Stimulated activated CD8-positive, alpha-beta memory T cell treated with anti-CD3 and anti-CD28 coated beads, Interleukin-15, amount 100 ng/mL, for 48 hours (primary cell): ENCODE results near the gene CRY1.
A peak's percentile ranks its signal among the peaks of the same experiment; 100 is the strongest.

ENCODE experiments used
- DNase-seq, 2 donors: peaks; one replicate each; pipeline ENCODE4 v3.0.0-alpha.2; 2020; ENCODE audit warnings: low read depth in 2 of 2

The CRY1 gene

DNA sequence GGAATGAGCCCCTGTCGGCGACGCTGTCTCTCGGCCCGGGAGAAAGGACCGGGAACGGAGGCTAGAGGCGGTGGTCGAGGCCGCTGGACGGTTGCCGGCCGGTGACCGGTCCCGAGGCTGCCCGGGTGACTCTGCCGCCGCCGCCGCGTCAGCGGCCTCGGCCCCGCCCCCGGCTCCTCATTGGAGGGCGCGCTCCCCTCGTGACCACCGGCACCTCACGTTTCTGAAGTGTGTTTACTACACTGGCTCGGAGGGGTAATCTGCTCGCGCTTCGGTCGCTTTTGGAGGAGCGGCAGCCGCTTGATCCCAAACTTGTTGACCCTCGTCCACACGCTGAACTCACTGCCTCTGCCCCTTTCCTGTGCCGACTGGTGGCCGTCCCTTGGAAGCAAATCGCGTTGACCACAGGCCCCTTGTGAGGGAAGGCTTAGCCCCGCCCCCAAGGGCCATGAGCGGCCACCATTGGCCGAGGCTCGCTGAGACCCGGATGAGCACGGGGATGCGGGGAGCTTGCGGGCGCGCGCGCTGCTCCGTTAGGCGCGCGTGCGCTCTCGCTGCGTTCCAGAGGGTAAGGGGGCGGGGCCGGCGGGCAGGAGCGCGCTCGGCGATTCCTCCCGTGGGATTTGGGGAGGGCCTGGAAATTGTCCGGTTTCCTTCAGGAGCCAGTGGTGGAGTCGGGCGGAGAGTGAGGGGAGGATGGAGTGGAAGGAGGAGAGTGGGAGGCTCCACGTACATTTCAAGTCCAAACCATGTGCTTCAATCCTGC is at the start of gene CRY1:
CRY1 (minus strand) TSS at position 133 of the 766 bp plus-strand sequence. CDS start 588 bp downstream, outside the sequence.
- DNase-seq = peak; percentile 88 to 89

DNA sequence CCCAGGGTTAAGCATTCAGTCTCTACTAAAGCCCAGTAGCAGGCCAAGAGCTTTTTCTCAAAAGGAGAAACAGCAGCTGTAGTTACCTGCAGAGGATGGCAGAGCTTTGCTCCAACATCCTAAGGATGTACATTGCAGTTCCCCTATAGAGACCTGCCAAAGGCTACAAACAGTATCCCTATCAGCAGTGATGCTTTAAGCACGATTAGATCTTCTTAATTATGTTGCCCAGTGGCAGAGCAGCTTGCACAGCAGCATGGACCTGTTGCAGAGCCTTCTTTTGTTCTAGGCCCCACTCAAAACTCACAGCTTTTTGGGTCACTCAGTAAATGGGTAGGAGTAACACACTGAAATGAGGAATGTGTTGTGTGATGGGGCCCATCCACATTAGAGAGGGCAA is 46.4 kb upstream of the CRY1 start:
- no peak for DNase-seq

DNA sequence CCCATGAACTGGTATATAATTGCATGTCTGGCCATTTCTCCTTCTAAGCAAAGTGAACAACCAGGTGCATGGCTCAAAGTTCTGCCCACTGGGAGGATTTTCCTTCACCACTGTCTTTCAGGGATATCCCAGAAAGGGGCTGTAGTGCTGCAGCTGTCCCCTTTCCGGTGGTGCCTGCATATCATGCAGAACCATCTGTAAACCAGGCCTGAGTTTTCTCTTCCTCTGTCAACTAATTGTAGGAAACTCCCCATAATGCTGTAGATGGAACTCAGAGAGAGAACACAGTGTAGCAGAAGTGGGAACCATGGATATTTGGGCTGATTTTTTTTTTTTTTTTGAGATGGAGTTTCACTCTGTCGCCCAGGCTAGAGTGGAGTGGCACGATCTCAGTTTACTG is 45.6 kb upstream of the CRY1 start:
- DNase-seq = no peak

DNA sequence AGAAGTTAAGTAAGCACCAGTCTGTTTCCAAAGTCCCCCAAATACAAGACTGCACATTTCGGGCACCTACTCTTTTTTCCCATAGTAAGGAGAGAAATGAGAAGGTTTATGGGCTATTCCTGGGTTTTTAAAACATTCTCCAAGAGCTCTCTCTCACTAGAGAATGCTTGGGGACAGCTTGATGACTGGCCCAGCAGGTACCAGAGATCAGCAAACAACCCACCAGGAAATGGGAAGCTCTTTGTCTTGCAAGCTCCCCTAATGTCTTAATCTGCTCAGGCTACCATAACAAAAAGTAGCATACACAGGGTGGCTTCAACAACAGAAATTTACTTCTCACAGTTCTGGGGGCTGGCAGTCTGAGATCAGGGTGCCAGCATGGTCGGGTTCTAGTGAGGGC is 41.8 kb upstream of the CRY1 start:
- no peak for DNase-seq

DNA sequence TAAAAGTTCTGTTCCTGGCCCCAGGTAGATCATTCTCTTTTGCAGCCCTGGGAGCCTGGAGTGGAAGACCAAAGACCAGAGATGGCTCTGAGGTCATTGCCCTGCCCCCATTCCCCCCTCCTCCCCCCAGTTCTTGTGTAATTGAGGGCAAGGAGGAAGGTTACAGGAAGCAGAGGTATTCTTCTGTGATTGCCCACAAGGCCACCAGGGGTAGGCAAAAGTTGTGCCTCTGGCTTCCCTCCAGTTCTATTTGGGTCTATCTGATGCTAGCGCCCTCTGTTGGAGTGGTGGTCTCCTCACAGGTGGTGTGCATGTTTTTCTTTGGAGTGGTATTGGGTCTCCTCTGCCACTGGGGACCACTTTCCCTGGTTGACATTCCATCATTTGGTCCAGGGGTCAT is 41.2 kb upstream of the CRY1 start:
- peak in 1 of 2 donors; percentile 18 for DNase-seq

DNA sequence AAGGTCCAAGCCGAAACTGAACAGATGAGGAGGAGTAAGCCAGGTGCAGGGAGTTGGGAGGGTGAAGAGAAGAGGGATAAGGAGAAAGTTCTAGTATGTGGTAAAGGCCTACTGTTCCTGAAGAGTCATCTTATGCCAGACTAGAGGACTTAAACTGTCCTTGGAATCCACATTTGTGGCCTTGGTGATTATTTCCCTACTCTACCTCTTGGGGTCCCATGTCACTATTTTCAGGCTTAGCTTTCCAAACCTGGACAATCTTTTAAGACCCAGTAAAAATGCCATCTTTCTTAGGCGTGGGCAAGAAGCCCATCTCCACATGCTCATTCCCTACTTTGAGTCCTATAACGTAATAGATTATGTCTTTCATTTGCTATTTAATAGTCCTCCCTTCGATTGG is 40.1 kb upstream of the CRY1 start:
- no peak for DNase-seq

DNA sequence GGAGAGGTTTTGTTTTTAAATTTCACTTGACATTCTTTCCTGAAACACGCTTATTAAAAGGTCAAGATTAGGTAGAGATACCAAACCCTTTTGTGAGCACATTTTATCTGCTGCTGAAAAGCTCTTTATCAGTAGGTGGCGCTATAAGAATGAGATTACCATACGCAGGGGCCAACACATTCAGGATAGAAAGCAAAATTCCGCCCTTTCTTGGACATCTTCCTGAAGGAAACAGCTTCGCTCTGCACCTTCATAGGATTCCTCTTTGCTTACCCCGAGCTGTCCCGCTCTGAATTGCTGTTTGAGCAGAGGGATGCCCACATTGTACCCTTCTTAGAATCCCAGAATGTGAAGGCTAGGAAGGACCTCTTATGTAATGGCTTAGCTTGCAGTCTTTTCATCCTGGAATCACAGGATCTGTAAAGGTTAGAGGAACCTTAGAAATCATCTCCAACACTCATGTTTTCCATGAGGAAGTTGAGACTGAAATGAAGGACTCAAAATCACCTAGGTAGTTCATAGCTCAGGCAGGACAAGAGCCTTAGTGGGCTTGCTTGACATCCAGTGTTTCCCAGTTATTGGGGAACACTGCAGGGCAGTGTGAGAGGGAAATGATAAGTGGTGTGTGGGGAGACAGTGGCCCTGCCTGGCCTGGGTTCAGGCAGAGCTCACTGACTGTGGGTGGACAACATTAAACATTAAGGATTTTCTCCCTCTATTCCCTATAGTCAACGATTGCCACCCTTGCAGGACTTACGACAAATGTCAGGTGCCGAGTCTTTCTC is 38.7 kb upstream of the CRY1 start:
- DNase-seq = no peak

DNA sequence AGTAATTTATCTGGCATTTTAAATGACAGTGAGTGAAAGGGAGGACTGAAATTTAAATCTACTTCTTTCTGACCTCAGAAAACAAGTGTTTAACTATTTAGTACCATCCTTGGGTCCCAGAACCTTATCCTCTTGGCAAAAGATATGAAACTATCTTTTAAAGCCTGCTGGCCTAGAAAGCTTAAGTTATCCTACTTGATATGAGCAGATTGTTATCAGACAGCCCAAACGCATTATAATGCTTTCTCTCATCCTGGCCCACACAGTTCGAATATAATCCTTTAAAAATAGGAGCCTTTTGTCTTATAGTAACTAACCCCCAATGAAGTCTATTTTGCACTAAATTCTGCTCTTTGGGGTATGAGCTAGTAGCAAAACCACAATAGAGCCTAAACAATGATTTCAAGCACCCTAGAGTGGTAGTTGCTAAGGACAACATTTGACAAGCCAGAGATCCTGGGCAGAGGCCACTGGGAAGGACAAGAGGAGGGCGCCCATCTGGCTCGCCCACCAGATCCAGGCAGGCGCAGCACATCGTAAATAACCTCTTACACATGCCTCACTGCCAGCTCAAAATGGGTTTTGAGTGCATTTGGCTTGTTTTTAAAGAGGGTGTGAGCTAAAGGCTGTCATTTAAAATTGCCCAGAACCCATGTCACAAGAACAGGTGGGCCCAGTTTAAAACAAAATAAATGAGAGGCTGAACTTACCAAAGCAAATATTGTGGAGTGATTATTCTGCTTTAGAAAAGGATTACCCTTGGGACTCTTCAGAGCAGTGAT is 37.7 kb upstream of the CRY1 start:
- DNase-seq = no peak

DNA sequence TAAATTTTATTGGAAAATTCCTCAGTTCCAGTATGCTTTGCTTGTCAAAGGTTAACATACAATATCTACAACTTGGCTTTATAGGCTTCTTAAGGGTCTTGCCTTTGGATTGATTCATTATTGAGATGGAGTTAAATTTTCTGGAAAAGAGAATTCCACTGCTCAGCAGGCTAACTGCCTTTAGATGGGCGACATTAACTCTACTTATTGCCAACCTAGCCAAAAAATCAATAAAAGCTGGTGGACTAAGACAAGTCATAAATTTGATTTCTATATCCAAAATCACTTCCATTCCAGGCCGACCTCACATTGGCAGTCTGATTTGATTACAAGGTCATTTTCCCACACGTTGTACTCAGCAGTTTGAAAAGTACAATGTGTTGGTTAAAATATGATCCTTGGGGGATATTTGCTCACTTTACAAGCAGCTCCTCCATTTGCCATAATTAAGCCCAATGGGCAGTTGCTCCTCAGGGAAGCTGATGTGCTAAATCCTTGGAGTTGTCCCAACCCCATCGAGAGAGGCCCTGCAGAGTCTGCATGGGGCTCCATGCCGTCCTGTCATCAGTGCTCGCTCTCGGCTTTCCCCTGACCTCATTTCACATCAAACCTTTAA is 36.1 kb upstream of the CRY1 start:
- DNase-seq = no peak

DNA sequence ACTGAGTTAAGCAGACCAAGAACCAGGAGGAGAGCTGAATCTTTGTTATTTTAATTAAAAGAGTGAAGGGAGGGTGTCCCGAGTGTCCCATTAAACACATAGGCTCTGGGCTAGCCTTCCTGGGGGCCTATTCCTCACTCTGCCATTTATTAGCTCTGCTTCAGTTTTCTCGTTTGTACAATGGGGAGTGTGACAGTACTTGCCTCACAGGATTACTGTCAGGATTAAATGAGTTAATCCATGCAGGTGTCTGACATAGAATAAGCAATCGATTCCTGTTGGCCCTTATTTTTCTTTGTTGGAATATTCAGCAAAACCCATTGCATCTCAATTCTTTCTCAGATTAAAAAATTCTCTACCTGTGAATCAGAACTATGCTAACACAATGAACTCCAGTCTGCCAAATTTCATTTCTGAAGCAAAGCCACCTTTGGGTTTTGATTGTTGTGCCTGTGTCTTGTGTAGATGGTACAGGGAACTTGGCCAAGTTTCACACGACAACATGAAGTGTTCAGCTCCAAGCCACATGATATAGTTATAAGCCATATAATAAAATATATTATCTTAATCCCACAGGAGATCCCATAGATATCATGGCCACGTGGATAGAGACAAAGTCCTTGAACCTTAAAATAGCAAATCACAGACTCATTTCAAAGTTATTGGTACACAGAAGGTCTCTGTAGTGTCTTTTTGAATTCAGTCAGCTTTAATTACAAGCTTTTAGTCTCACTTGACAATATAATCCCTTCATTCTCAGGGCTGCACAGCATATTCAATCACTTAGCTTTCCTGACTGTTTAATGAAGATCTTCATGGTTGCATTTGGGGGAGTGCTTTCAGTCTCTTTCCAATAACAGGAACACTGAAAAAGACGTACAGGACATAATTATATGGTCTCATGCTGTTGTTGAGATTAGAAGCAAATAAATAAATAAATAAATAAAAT is 34.4 kb upstream of the CRY1 start:
- no peak for DNase-seq

DNA sequence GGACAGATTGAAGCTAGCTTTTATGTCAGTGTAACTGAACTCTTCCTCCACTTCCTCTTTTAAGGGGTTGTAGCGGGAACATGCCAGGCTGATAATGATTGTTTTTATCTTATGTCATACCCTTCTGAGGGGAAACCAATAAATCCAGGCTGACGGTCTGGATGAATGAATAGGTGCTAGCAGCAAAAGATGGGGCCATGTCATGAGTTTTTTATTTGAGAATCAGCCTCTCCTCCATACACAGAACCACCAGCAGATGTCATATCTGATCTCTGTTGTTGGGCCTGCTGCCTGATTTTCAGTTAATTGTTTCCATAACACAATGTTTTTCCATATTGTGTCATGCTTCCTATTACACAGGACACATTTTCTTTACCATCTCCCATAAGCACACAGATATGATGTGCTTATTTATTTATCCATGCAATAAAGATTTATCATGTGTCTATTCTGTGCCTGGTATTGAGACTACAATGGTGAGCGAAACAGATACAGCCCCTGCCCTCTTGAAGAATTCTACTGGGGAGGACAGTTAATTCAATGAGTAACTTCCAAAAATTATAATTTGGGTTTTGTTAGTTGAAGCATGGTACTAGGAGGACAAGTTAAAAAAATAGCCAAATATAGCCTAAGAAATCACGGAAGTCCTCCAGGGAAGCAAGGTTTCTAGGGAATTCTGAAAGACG is 33.6 kb upstream of the CRY1 start:
- DNase-seq = no peak

DNA sequence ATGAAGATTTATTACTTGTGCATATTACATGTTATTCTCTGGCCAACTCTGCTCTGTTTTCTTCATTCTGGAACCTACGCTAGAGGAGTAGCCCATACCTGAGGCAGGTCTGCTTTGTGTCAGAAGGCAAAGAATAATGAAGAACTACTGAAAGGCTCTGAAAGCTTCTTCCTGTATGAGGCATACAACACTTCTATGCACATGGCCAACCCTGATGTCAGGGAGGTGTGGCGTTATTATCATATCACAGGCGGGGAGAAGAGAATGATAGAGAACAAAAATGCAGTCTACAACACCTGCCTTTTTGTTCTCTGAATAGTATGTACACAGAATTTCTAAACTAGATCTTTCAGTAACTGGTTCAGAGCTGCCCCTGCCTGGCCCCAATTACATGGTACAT is 32.5 kb upstream of the CRY1 start:
- DNase-seq = no peak

DNA sequence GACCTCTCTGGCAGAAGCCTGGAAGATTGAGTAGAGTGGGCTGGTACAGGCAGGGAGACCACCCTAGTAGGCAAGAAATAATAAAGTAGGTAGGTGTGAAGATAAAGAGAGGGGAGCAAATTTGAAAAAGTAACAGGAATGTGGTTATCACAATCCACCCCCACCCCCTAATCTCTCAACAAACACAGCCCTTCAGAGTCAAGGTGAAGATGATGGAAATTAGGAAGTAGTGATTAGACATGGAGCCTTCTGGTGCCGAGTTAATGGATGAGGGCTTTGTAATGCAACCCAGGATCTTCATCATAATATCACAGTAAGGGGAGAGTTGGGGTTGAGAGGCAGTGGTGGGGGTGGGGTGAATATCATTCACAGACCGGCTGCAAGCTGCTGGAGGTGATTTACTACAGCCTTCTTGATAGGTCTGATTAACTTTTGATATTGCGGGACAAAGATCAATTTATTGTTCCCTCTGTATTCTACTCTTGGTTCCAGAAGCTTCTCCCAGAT is 29.2 kb upstream of the CRY1 start:
- DNase-seq = no peak

DNA sequence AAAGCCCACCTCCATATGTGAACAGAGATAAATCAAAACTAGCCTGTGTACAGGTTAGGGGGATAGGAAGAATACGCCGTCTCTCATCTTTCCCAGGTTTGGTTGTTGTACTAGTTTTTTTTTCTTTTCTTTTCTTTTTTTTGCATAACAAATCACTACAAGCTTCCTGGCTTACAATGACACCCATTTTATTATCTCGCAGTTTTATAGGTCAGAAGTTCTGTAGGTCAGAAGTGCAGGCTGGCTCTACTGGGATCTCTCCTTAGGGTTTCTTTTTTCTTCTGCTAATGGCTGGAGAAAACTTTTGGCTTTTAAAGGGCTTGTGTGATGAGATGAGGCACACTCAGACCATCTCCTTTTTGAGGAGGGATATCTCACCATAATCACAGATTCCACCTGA is 25.7 kb upstream of the CRY1 start:
- DNase-seq = no peak

DNA sequence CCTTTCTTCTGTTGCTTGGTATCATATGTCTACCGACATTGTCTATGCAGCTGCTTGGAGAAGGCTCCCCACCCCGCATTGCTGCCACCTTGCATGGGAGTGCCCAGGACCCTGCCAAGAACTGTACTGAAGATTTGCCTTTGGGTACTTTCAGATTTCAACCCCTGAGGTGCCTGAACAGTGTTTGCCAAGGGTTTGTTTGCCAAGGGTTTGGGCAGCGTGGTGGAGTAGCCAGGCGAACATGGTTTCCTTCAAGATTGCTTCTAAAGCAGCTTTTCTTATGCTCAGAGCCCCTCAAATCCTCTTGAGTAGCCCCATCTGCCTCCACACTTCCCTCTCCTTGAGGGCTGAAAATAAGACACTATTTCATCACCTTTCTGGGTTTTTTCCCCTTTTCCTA is 25.3 kb upstream of the CRY1 start:
- no peak for DNase-seq

DNA sequence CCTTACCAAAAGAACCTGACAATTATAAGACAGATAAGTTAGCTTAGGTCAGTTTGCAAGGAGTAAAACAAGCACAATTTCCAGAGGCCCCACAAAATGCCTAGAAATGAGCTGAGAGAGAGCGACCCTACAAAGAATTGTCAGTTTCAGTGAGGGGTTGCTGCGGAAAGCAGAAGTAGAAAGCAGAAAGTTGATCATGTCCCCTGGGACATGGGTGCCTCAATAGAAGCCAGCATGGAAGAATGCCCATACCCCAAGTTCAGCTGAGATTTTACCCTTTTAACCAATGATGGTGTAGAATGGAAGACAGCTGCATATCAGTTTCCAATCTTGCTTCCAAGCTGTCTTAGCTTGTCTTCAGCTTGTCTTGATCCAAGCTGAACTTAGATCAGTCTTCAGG is 21.8 kb upstream of the CRY1 start:
- DNase-seq = no peak

DNA sequence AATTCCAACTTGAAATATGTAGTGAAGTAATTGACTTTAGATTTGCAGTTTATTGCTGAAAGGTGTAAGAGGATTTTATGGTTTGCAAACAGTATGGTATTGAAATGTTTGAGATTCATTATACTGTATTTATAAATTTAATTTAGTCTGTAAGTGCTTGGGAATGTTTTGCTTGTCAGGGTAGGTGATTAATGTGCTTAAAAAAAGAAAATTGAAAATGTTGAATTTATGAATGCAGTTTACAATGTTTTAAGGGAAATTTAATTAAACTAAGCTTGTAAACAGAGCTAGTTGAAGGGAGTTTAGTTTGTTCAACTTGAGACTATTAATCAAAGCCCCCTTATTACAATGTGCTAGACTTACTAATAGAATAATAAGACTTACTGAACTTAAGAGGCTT is 18.0 kb upstream of the CRY1 start:
- no peak for DNase-seq

DNA sequence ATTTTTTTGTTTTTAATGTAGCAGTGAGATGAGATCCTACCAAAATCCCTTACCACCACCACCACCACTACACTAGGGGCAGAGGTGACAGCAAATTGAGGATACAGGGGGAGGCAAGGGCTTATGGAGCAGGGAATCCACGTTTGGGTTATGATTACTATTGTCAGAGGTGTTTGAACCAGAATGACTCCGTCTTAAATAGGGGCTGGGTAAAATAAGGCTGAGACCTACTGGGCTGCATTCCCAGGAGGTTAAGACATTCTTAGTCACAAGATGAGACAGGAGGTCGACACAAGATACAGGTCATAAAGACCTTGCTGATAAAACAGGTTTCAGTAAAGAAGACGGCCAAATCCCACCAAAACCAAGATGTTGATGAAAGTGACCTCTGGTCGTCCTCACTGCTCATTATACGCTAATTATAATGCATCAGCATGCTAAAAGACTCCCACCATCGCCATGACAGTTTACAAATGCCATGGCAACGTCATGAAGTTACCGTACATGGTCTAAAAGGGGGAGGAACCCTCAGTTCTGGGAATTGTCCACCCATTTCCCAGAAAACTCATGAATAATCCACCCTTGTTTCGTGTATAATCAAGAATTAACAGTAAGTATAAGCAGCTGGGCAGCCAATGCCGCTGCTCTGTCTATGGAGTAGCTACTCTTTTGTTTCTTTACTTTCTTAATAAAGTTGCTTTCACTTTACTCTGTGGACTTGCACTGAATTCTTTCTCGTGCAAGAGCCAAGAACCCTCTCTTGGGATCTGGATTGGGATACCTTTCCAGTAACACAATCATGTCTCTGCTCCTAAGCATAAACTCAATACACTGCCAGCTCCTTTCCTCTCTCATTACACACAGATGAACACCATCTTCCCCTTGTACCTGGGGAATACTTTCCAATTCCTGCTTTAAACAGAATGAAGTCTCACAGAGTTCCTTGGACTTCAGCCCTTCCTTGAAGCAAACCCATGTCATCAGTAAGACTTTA is 16.7 kb upstream of the CRY1 start:
- no peak for DNase-seq

DNA sequence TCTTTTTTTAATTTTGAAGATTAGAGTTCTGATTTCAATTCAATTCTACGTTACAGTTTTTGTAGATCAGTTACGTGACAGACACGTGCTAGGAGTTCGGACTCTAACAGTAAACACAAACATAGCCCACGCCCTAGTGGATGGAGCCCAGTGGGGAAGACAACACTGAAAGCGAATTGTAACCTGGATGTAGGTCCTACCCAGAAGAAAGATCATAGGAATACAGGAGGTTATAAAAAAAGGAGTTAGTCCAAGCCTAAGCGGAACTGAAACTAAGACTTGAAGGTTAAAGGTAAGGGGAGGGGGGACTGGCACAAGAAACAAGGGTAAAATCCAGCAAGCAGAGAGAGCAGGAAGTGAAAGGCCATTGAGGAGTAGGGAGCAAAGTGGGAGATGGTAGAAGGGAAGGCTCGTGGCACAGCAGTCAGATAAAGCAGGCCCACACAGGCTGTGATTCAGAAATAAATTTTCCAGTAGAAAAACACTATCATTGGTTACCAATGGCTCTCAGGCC is 15.7 kb upstream of the CRY1 start:
- DNase-seq = no peak
